HG02973 (cell line): ENCODE data around the gene BTBD6.

ENCODE experiments used
- ATAC-seq: cut with Tn5 transposase; IDR thresholded peaks from one replicate; pipeline ENCODE4 v1.9.1; 2021; ENCODE audit warnings: moderate library complexity; ENCODE audit not compliant: unreplicated experiment

BTBD6 gene

DNA sequence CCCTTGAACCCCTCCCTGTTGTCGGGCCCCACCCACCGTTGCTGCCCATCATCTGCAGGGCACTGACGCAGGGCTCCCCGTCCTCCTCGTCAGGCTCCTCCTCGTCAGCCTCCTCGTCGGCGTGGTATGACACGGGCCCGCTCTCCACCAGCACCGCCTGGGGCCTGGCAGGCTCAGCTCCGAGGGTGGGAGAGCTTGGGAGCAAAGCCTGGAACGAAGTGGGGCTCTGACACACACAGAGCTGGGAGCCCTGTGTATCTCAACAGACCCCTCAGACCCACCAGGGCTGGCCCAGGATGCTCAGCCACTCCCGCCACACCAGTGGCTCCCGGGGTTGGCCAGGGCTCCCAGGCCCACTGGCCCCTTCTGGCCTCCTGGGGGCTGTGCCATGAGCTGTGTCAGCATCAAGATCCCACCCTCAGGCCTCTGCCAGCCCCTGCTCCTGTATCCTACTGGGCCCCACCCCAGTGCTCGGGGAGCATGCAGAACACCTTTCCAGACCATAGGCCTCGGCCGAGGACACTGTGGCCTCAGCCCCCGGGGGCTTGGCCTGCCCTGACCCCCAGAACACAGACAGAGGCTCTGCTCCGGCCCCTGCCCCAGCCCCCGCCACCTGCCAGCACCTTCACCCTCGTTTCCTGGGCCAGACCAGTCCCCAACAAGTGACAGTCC lies 37.1 kb upstream of the BTBD6 start:
- ATAC-seq: no peak

DNA sequence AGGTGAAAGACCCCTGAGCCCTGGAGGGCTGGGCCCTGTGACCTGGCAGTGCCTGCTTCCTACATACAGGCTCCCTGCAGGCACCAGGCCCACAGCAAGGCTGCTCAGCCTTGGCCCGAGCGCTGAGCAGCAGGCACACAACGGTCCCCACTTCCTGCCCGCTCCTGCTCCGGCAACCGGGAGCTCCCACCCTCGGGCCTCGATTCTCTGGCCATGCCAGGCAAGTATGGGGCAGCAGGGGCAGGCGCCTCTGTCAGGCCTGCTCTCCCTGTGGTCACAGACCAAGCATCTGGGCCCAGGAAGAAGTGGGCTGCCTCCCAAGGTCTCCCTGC lies 36.6 kb upstream of the BTBD6 start:
- ATAC-seq: no peak

DNA sequence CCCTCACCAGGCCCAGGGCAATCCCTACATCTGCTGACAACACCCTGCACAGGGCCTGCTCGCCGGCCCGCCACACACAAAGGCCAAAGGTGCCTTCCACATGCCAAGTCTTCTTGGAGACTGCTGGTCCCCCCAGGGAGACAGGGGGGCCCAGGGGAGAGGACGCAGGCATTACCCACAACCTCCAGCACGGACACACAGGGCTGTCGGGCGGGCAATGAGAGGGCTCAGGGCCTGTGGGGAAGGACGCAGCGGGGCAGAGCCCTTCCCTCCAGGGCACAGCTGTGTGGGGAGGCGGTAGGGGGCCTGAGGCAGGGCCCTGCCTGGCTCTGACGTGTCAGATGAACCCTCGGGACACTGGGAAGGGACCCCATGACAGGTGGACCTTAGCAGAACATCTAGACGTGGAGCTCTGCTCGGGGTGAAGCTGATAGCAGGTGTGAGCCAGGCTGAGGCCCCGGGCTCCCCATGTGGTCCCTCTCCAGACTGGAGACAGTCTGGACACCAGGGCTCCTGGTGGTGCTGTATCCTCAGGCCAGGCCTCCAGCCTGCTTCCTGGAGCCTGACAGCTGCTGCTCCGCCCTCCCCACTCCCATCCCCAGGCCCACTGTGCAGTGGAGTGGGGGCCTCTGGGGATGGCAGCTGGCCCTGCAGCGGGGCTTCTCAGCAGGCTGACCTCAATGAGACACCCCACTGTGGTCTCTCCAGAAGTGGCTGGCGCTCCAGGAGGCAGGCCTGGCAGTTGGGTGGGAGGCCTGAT lies 35.6 kb upstream of the BTBD6 start:
- no peak for ATAC-seq

DNA sequence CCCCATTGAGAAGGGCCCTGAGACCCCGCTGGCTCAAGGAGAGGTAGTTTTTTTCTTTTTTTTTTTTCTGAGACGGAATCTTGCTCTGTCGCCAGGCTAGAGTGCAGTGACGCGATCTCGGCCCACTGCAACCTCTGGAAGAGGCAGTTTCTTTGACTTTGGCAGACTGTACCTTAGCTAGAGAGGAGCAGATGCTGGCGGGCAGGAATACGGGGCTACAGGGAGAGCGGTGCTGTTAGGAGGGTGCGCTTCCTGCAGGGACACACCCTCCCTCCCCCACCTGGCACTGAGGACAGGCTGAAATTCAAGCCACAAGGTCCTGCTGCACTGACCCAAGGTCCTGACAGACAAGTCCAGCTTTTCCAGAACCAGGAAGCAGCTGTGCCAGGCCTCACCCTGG lies 35.0 kb upstream of the BTBD6 start:
- no peak for ATAC-seq

DNA sequence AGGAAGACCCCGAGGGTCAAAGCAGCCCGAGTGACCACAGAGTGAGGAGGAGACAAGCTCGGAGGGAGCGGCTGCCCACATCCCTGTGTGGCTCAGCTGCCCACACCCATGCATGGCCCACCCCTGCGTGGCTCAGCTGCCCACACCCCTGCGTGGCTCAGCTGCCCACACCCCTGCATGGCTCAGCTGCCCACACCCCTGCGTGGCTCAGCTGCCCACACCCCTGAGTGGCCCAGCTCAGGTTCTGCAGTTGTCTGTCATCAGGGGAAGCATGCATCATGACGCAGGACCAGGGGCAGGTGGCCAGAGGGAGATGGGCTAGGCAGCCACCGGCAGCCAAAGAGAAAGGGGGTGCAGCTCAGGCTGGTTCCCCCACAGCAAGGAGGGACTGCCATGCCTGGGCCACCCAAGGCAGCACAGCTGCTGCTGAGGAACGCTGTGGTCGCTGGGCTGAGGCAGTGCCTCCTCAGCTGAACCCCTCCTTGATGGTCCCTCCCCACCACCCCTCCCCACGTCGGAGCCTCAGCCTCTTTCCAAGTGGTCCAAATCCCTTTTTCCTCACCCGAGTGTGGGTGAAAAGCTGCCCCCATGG lies 33.9 kb upstream of the BTBD6 start:
- no peak for ATAC-seq

DNA sequence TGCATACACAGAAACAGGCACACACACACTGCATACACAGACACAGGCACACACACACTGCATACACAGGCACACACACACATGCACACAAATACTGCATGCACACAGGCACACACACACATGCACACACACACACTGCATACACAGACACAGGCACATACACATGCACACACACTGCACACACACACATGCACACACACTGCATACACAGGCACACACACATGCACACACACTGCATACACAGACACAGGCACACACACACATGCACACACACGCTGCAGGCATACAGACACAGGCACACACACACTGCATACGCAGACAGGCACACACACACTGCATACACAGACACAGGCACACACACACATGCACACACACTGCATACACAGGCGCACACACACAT lies 32.7 kb upstream of the BTBD6 start:
- ATAC-seq: no peak

DNA sequence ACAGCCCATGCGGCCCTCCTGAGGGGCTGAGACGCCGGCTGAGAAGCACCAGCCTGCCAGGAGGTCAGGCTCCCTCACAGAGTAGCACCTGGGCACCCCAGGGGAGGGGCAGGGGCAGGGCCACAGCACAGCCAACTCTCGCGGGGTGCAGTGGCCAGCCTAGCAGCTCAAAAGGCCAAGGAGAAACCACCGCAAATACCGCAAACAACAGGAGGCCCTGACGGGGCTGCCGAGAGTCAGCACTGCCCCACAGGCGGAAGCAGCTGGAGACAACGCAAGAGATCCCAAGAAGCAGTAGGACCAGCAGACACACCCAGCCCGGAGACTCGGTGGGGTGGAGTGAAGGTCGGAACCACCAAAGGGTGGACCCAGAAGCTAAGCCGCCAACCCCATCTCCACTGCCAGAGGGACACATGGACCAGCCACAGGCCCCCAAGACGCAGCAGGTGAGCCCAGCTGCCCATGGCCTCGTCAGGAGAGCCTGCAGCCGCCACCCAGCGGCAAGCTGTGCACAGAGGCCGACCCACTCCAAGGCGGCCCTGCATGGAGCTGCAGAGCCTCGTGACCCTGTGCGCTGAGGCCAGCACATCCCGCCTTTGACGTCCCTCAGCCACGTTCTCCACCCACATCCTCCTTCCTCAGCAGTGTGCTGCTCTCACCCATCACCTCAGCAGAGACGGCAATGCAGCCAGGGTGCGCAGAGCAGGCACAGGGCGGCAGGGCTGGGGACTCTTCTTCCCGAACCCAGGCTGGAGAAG lies 31.7 kb upstream of the BTBD6 start:
- ATAC-seq: no peak

DNA sequence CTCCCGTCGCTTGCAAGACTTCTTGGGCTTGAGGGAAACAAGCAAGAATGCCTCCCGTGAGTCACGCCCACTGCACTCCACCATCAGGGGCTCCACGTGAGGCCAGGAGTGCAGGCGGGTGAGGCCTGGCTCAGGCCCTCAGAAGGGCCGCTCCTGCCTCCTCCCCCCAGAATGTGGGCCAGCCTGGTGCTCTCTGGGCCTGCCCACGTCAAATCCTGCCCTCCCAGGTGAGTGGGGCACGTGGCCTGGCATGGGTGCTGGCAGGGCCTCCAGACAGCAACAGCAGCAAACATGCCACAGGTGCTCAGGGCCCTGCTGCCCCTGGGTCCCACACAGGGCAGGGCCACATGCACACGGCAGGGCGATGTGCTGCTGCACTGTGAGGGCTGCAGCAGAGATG lies 30.6 kb upstream of the BTBD6 start:
- no peak for ATAC-seq

DNA sequence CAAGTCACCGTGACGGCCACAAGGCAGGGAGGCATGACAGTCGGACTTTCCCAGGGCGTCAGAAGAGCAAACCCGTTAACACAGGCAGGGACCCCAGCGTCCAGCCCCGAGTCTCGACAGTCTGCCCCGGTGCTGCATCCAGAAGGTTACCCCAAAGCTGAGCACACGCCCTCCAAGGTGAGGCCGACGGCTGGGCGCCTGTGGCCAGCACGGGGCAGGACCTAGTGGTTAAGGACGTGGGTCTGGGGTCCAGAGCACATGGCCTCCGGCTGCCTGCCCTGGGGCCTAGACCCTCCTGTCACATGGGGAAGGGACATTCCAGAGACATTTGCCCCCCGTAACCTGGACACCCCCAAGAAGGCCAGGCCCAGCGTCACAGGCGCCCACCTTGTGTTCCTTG lies 29.7 kb upstream of the BTBD6 start:
- ATAC-seq: no peak

DNA sequence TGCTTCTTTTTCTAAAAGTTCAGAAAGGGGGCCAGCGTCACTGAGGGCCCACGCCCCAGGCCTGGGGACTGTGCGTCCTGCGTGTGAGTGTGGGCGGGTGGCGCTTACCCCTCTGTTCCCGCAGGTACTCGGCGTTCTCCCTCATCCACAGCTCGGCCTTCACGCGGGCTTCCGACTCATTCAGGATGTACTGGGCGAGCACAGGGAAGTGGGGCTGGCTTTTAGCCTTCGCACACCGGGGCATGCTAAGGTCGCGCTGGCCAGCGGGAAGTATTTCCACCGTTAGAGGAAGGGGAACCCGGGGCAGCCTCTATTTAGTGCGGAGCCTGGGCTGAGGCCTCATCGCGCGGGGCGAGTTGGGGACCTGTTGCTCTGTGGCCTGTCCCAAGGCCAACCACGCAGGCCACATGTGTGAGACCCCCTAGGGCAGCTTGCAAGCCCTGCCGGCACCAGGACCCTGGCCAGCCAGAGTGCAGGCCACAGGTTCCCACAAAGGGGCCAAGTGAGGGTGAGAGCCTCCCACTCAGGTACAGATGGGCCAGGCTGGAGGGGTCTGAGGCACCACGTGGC lies 29.2 kb upstream of the BTBD6 start:
- no peak for ATAC-seq

DNA sequence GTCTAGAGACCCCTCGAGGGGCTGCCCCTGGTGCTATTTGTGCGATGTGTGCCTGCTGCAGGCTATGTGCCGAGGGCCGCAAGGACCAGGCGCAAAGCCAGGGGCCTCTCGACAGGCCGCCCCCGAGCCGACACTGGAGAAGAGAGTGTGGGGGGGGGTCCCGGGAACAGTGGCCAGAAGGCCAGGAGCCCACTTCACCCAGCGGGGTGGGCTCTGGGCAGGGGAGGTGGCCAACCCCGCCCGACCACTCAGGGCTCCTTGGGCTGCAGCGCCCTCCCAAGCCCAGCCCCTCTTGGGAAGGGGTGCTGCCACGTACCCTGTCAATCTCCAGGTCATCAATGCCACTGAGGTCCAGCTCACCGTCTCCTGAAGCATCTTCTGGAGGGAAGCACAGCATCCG lies 28.6 kb upstream of the BTBD6 start:
- ATAC-seq: no peak

DNA sequence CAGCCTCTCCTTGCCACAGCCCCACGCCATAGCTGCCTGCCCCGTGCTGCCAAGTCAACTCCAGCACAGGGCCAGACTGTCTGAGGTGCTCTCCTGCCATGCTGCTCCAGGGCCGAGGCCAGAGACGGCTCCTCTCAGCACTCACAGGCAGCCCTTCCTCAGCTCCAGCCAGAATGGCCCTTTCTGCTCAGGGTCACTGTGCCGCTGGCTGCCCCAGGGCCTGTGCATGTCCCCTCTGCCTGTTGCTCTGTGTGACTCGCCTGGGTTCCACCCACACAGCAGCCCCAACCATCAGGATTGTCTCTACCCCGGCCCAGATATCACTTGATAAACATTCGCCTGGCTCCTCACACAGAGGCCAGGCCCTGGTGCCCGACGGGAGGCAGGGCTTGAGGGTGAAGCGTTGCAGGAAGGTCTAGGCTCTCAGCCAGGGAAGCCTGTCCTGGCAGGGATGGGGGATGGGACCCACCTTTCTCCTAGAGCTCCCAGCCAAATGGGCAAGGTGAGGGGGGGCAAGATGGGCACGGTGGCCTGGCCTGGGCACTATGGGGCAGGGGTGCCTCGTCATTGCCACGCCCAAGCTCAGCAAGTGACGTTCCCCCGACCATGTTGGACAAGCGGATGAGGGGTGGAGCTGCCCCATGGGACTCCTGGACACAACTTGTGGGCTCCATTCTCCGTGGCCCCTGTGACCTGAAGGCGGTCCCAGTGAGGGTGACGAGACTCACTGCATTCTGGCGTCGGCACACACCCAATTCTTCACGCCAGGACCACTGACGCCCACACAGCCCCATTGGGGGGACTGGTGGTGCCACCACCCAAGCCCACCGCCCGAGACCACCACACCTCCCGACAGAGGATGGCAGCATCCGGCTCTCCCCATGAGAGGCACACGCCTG lies 27.4 kb upstream of the BTBD6 start:
- no peak for ATAC-seq

DNA sequence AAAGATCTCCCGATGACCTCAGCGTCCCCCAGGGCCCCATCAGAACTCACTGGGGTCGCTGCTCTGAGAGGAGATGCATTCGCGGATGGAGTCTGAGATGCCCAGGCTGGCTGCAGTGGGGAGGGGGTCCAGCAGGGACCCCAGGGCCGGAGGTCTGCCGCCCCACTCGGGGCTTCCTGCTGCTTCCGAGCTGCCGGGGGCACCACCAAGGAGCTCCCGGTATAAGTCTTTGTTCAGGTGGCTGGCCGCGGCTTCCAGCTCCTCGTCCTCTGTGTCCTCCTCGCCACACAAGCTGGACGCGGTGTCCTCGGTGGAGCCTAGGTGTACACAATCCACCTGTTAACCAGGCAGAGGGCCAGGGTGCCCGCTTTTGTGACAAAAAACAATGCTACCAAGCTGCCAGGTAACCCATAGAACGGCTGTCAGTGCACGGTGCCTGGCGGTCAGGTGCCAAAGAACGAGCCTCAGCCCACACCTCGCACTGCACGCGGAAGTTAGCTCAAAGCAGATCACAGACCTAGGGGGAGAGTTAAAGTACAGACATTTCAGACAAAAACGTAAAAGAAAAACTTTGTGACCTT lies 26.6 kb upstream of the BTBD6 start:
- no peak for ATAC-seq

DNA sequence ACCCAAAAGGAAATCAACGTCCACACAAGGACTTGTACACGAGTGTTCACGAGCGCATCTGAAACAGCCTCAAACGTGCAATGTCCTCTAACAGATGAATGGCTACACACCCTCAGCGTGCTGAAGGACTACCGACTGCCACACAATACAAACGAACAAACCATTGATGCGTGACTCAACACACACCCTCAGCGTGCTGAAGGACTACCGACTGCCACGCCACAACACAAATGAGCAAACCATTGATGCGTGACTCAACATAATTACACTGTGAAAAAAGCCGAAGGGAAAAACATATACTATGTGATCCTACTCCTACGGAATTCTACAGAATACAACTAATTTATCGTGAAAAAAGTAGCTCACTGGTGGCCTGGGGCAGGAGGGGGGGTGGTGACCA lies 25.1 kb upstream of the BTBD6 start:
- no peak for ATAC-seq

DNA sequence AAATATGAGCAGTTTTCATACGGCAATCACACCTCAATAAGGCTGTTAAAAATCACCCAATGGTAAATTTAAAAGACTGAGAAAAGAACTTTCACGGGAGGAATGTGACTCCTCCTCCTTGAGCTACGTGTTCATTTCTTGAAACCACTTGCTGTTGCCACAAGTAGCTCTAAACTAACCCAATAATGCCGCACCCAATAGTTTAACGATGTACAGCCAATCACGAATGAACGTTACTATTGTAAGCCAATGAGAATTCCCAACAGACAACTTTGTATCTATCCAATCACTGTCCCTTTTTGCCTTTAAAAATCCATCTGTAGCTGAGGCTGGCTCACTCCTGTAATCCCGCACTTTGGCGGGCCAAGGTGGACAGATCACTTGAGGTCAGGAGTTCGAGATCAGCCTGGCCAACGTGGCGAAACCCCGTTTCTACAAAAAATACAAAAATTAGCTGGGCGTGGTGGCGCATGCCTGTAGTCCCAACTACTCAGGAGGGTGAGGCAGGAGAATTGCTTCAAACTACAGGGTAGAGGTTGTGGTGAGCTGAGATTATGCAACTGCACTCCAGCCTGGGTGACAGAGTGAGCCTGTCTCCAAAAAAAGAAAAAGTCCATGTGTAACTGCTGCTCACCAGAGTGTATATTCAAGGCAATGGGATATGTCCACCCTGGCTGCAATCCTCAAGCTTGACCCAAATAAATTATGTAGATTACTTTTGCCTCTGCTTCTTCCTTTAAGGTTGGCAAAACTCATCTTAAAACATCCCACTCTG lies 24.4 kb upstream of the BTBD6 start:
- ATAC-seq: no peak

DNA sequence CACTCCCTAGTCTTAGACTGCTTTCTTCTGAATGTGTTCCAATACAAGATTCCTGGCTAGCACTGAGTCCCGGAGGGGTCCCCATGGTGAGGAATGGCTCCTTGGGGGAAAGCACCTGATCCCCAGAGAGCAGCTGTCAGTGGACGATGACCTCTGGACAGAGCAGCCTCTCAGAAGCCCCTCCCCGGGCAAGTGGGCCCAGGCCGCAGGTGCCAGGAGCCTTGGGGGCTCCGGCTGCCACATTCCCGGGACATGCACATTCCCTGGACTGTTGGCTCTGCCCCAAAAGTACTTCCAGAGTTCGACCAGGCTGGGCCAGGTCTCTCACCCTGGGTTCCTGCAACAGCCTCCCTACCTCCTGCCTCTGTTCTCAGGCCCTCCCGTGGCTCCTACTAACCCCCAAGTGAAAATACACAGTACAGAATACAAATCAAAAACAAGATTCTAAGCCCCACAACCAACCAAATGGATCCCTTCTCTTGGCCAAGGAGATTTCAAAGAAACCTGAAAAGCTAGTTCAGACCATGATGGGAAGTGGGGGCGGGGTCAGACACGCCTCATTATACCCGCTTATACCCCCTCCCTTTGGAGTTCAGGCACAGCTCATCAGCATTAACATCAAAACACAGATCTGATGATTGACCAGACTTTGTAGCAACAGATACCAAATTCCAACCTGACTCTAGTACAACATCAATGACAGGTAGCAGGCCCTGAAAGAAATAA lies 23.3 kb upstream of the BTBD6 start:
- ATAC-seq: no peak

DNA sequence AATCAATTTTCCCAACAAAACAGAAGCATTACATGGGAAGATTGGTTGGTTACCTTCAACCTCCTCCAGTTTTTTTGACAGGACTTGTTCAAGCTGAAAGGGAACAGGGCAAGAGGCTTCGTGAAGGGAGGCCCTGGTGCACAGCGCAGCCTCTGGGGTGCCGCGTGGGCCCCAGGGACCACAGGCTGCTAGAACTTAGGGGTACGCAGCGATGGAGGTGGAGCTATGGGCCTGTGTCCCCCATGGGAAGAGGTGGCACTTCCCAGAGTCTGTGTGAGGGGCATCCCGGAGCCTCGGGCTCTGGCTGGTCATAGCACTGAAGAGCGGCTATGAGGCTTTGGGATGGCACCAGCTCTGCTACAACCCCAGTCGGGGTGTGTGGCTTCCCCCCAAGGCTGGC lies 22.1 kb upstream of the BTBD6 start:
- no peak for ATAC-seq

DNA sequence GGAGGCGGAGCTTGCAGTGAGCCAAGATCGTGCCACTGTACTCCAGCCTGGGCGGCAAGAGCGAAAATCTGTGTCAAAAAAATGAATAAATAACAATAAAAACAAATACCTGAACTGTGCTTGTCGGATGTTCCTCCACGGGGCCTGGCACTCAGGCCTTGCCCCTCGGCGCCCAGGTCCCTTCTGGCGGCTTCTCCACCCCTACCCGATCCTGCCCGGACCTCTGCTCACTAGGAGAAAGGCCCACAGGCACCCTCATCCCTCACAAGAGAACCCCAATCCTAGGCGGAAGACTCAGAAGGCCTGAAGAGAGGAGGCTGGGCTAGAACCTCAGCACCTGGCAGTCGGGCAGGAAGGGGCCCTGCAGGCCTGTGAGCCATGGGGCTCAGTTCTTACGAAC lies 21.0 kb upstream of the BTBD6 start:
- ATAC-seq: no peak

DNA sequence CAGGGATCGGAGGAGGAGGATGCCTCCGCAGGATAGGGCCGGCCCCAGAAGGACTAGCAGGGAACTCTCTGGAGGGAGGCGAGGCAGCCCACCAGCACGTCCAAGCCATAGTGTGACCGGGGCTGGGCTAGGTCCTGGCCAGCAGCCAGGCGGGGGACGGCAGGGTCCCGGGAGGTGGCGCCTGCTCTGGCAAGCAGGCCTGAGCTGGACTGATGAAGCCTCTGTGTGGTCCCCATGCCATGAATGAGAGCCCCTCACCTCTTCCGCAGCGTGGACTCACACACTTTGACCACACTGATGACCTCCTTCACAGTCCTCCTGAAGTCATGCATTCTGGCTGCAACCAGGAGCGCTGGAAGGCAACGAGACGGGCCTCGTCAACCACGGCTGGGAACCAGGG lies 19.8 kb upstream of the BTBD6 start:
- no peak for ATAC-seq
